NCI-H1930 (cell line): ENCODE measurements around the gene GNB2.

Source experiments
- DNase-seq, 2 experiments: peaks; one replicate each; lab custom pipeline; 2025; lab: John Stamatoyannopoulos, UW

GNB2 gene

GRCh38 chr7:100681491-100682227 is 8.1 kb downstream of the GNB2 start:
- no peak for DNase-seq

- no peak for DNase-seq
Observed at GRCh38 chr7:100682228-100682741, 8.7 kb downstream of the GNB2 start.

- DNase-seq: no peak
Observed at GRCh38 chr7:100682991-100683658, 9.6 kb downstream of the GNB2 start.

GRCh38 chr7:100683659-100684533 is 10.4 kb downstream of the GNB2 start:
- DNase-seq: no peak

- no peak for DNase-seq
Observed at GRCh38 chr7:100684534-100685042, 11.0 kb downstream of the GNB2 start.

GRCh38 chr7:100685049-100685605 is 11.6 kb downstream of the GNB2 start:
- no peak for DNase-seq

- no peak for DNase-seq
Observed at GRCh38 chr7:100685631-100686145, 12.1 kb downstream of the GNB2 start.

GRCh38 chr7:100686201-100686821 is 12.8 kb downstream of the GNB2 start:
- DNase-seq: no peak

GRCh38 chr7:100686822-100687211 is 13.3 kb downstream of the GNB2 start:
- no peak for DNase-seq

- no peak for DNase-seq
Observed at GRCh38 chr7:100687261-100687660, 13.7 kb downstream of the GNB2 start.

GRCh38 chr7:100687751-100688300 is 14.3 kb downstream of the GNB2 start:
- DNase-seq: no peak

GRCh38 chr7:100688326-100688860 is 14.9 kb downstream of the GNB2 start:
- no peak for DNase-seq

GRCh38 chr7:100689230-100690135 is 15.9 kb downstream of the GNB2 start:
- DNase-seq: no peak

GRCh38 chr7:100691676-100692577 is 18.4 kb downstream of the GNB2 start:
- DNase-seq: peak; percentile 68 to 82

- DNase-seq: no peak
Observed at GRCh38 chr7:100692578-100692961, 19.0 kb downstream of the GNB2 start.

GRCh38 chr7:100693312-100694097 is 20.0 kb downstream of the GNB2 start:
- DNase-seq: no peak

GRCh38 chr7:100694098-100694745 is 20.7 kb downstream of the GNB2 start, which contains the start of gene GIGYF1:
TSS of gene GIGYF1 (minus strand) at chr7:100694250. CDS start at chr7:100688238, 6,012 bp downstream.
- peak; percentile 76 to 80 for DNase-seq
